NCI-H1436 (cell line): ENCODE data around the gene IGF2.
"Not testable (repeated sequence)": the region's sequence is repeated elsewhere in the genome, so short reads cannot be mapped to it uniquely, and the experiment has no call there.

ENCODE experiments used
- DNase-seq: peaks from one replicate; lab custom pipeline; 2025; lab: John Stamatoyannopoulos, UW

Gene IGF2

GRCh38 chr11:2139123-2139521 is at the start of gene IGF2:
TSS of gene IGF2 (minus strand) at chr11:2139389. CDS start at chr11:2135523, 3,866 bp downstream.
- DNase-seq = no peak

GRCh38 chr11:2188745-2189144 is 49.6 kb upstream of the IGF2 start:
- DNase-seq = no peak

GRCh38 chr11:2187280-2187707 is 48.1 kb upstream of the IGF2 start:
- no peak for DNase-seq

- peak; percentile 78 for DNase-seq
Measured at GRCh38 chr11:2186669-2187279, 47.6 kb upstream of the IGF2 start.

GRCh38 chr11:2185324-2186085 is 46.3 kb upstream of the IGF2 start:
- no peak for DNase-seq

- DNase-seq = no peak
Measured at GRCh38 chr11:2182692-2183474, 43.7 kb upstream of the IGF2 start.

GRCh38 chr11:2182075-2182474 is 42.9 kb upstream of the IGF2 start:
- DNase-seq = no peak

GRCh38 chr11:2180789-2181370 is 41.7 kb upstream of the IGF2 start:
- DNase-seq = no peak

GRCh38 chr11:2180347-2180746 is 41.2 kb upstream of the IGF2 start:
- DNase-seq = no peak

- DNase-seq = no peak
Measured at GRCh38 chr11:2179516-2179915, 40.3 kb upstream of the IGF2 start.

- DNase-seq = peak; percentile 59
Measured at GRCh38 chr11:2178906-2179494, 39.8 kb upstream of the IGF2 start.

GRCh38 chr11:2178055-2178773 is 39.0 kb upstream of the IGF2 start:
- DNase-seq = not testable (repeated sequence)

GRCh38 chr11:2177076-2177475 is 37.9 kb upstream of the IGF2 start:
- DNase-seq = no peak

- no peak for DNase-seq
Measured at GRCh38 chr11:2176389-2176900, 37.3 kb upstream of the IGF2 start.

GRCh38 chr11:2175659-2176058 is 36.5 kb upstream of the IGF2 start:
- no peak for DNase-seq

- DNase-seq = no peak
Measured at GRCh38 chr11:2174361-2174760, 35.2 kb upstream of the IGF2 start.

- no peak for DNase-seq
Measured at GRCh38 chr11:2173761-2174160, 34.6 kb upstream of the IGF2 start.

- no peak for DNase-seq
Measured at GRCh38 chr11:2173150-2173693, 34.0 kb upstream of the IGF2 start.

GRCh38 chr11:2172676-2173075 is 33.5 kb upstream of the IGF2 start:
- no peak for DNase-seq

GRCh38 chr11:2171591-2172003 is 32.4 kb upstream of the IGF2 start, which contains the start of gene TH:
TSS of gene TH (minus strand) at chr11:2171815. CDS start at chr11:2171786, 29 bp downstream.
- DNase-seq = no peak
